Measurements from ENCODE around the gene SENP7.
"Not testable (repeated sequence)": the region's sequence is repeated elsewhere in the genome, so short reads cannot be mapped to it uniquely, and the experiment has no call there.

Gene SENP7

GRCh38 chr3:101466465-101467309, 46.3 kb downstream of the SENP7 start:
- no peak for DNase-seq
- H3K36me3 ChIP-seq (replicated peaks): no peaks in the 10 kb centered on the region
- H3K4me3 ChIP-seq (ENCODE audit: low read depth, low read length): peak overlapping the region; percentile 12
- no peaks in the 10 kb centered on the region for H3K27me3 ChIP-seq (replicated peaks)
- in situ Hi-C loops (cut with HindIII; ENCODE audit: low pct_ligation_motif_present, low sequenced_read_pairs): no loop called here
- H3K27ac ChIP-seq: no peak overlapping the region
- TF ChIP-seq, protein P1, sequence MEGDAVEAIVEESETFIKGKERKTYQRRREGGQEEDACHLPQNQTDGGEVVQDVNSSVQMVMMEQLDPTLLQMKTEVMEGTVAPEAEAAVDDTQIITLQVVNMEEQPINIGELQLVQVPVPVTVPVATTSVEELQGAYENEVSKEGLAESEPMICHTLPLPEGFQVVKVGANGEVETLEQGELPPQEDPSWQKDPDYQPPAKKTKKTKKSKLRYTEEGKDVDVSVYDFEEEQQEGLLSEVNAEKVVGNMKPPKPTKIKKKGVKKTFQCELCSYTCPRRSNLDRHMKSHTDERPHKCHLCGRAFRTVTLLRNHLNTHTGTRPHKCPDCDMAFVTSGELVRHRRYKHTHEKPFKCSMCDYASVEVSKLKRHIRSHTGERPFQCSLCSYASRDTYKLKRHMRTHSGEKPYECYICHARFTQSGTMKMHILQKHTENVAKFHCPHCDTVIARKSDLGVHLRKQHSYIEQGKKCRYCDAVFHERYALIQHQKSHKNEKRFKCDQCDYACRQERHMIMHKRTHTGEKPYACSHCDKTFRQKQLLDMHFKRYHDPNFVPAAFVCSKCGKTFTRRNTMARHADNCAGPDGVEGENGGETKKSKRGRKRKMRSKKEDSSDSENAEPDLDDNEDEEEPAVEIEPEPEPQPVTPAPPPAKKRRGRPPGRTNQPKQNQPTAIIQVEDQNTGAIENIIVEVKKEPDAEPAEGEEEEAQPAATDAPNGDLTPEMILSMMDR (IDR thresholded peaks at IDR 0.05; ENCODE audit: low read depth, low read length, missing control alignments): no peak

DNA sequence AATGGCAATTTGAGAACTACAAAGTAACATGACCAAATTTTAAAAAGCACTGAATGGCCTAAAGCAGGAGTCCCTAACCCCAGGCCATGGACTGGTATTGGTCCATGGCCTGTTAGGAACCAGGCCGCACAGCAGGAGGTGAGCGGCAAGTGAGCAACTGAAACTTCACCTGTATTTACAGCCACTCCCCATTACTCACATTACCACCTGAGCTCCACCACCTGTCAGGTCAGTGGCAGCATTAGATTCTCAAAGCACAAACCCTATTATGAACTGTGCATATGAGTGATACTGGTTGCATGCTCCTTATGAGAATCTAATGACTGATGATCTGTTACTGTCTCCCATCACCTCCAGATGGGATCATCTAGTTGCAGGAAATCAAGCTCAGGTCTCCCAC, 48.8 kb downstream of the SENP7 start:
- no peak overlapping the region for H3K4me3 ChIP-seq (ENCODE audit: low read depth, low read length)
- DNase-seq: no peak
- TF ChIP-seq, protein P1 (IDR thresholded peaks at IDR 0.05; ENCODE audit: low read depth, low read length, missing control alignments): no peak
- in situ Hi-C loops (cut with HindIII; ENCODE audit: low pct_ligation_motif_present, low sequenced_read_pairs): no loop called here
- no peaks in the 10 kb centered on the region for H3K36me3 ChIP-seq (replicated peaks)
- no peaks in the 10 kb centered on the region for H3K27me3 ChIP-seq (replicated peaks)
- H3K27ac ChIP-seq: no peak overlapping the region

- Histone ChIP-seq H3K27me3 (replicated peaks) (no peaks in the 10 kb centered on the region), H3K4me3 (ENCODE audit: low read depth, low read length) (no peak overlapping the region), H3K27ac (no peak overlapping the region), H3K36me3 (replicated peaks) (no peaks in the 10 kb centered on the region)
- DNase-seq: no peak
- TF ChIP-seq, protein P1 (IDR thresholded peaks at IDR 0.05; ENCODE audit: low read depth, low read length, missing control alignments): no peak
- in situ Hi-C loops (cut with HindIII; ENCODE audit: low pct_ligation_motif_present, low sequenced_read_pairs): no loop called here
Measured at GRCh38 chr3:101461451-101461850, 51.6 kb downstream of the SENP7 start.

GRCh38 chr3:101458387-101458786, 54.6 kb downstream of the SENP7 start:
- no peak for DNase-seq
- Histone ChIP-seq H3K27me3 (replicated peaks) (no peaks in the 10 kb centered on the region), H3K36me3 (replicated peaks) (no peaks in the 10 kb centered on the region), H3K4me3 (ENCODE audit: low read depth, low read length) (no peak overlapping the region), H3K27ac (no peak overlapping the region)
- TF ChIP-seq, protein P1 (IDR thresholded peaks at IDR 0.05; ENCODE audit: low read depth, low read length, missing control alignments): no peak
- in situ Hi-C loops (cut with HindIII; ENCODE audit: low pct_ligation_motif_present, low sequenced_read_pairs): no loop called here

DNA sequence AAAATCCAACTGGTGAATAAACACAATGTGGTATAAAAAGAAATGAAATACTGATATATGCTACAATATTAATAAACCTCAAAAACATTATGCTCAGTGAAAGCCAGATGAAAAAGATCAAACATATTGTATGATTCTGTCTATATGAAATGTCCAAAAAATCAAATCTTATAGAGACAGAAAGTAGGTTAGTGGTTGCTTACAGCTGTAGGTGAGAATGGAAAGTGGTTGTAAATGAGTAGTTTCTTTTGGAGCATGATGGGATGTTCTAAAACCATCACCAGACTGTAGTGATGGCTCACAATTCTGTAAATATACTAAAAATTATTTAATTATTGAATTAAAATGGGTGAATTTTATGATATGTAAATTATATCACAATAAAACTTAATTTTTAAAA, 58.4 kb downstream of the SENP7 start:
- TF ChIP-seq, protein P1 (IDR thresholded peaks at IDR 0.05; ENCODE audit: low read depth, low read length, missing control alignments): no peak
- Histone ChIP-seq H3K4me3 (ENCODE audit: low read depth, low read length) (no peak overlapping the region), H3K27ac (no peak overlapping the region), H3K36me3 (replicated peaks) (no peaks in the 10 kb centered on the region), H3K27me3 (replicated peaks) (no peaks in the 10 kb centered on the region)
- in situ Hi-C loops (cut with HindIII; ENCODE audit: low pct_ligation_motif_present, low sequenced_read_pairs): no loop called here
- DNase-seq: no peak

DNA sequence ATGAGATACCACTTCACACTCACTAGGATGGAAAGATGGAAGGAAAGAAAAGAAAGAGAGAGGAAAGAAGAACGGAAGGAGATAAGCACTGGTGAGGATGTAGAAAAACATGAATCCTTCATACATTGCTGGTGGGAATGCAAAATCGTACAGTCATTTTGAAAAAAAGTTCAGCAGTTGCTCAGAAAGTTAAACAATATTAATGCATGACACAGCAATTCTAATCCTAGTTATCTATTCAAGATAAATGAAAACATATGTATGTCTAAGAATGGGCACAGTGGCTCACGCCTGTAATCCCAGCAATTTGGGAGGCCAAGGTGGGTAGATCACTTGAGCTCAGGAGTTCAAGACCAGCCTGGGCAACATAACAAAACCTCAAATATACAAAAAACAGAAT, 59.1 kb downstream of the SENP7 start:
- H3K36me3 ChIP-seq (replicated peaks): no peaks in the 10 kb centered on the region
- no peaks in the 10 kb centered on the region for H3K27me3 ChIP-seq (replicated peaks)
- H3K4me3 ChIP-seq (ENCODE audit: low read depth, low read length): no peak overlapping the region
- TF ChIP-seq, protein P1 (IDR thresholded peaks at IDR 0.05; ENCODE audit: low read depth, low read length, missing control alignments): no peak
- no peak for DNase-seq
- in situ Hi-C loops (cut with HindIII; ENCODE audit: low pct_ligation_motif_present, low sequenced_read_pairs): no loop called here
- H3K27ac ChIP-seq: no peak overlapping the region

DNA sequence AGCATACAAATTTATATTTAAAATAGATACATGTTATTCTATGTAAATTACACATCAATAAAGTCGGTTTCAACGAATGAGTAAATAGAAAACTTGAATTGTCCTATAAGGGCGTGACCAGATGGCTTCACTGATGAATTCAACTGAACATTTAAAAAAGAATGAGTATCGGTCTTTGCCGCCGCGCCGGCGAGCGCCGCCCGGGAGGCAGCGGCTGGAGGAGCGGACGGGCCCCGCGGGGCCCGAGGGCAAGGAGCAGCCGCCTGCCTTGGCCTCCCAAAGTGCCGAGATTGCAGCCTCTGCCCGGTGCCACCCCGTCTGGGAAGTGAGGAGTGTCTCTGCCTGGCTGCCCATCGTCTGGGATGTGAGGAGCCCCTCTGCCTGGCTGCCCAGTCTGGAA, 74.4 kb downstream of the SENP7 start:
- H3K27me3 ChIP-seq (replicated peaks); DNase-seq; H3K4me3 ChIP-seq (ENCODE audit: low read depth, low read length); in situ Hi-C loops (cut with HindIII; ENCODE audit: low pct_ligation_motif_present, low sequenced_read_pairs); H3K36me3 ChIP-seq (replicated peaks); H3K27ac ChIP-seq: not testable (repeated sequence)

Measured in brain microvascular endothelial cell (primary cell).